Heart left ventricle (tissue), 16 donors: Measurements from ENCODE around the gene TMEM242. TPM values are rescaled to one million over a fixed set of nuclear protein-coding genes. Genes with fewer than 3 reads are reported as not detected.

Source experiments
- ATAC-seq, 4 donors: fragments of 200-7000 bp; cut with Tn5 transposase; one replicate each; pipeline ENCODE4 v1.9.1; 2020 to 2022; ENCODE audit warnings: moderate library complexity in 4 of 4, mild to moderate bottlenecking in 3 of 4, moderate number of reproducible peaks in 1 of 4
- DNase-seq, 5 donors: peaks; one replicate each; pipeline ENCODE4 v3.0.0-alpha.2; 2020
- H3K27ac ChIP-seq, 12 donors: fragments of 200-600 bp; sonication (generic) in 4 of 12; one replicate each; pipeline versions ENCODE4 v1.5.0 to v1.8.0; 2016 to 2022; ENCODE audit warnings: mild to moderate bottlenecking in 2 of 12
- H3K27me3 ChIP-seq, 9 donors: fragments of 200-600 bp; sonication (generic) in 2 of 9; one replicate each; pipeline versions ENCODE4 v1.5.1 to v1.8.0; 2016 to 2022; ENCODE audit warnings: mild to moderate bottlenecking in 3 of 9
- H3K36me3 ChIP-seq, 9 donors: fragments of 200-600 bp; sonication (generic) in 2 of 9; one replicate each; pipeline versions ENCODE4 v1.5.0 to v1.8.0; 2018 to 2022; ENCODE audit warnings: mild to moderate bottlenecking in 2 of 9
- H3K4me1 ChIP-seq, 12 donors: fragments of 200-600 bp; sonication (generic) in 4 of 12; one replicate each; pipeline versions ENCODE4 v1.5.0 to v1.8.0; 2016 to 2022; ENCODE audit warnings: mild to moderate bottlenecking in 3 of 12
- H3K4me3 ChIP-seq, 12 donors: fragments of 200-600 bp; sonication (generic) in 4 of 12; one replicate each; pipeline versions ENCODE4 v1.5.0 to v1.8.0; 2017 to 2022; ENCODE audit warnings: mild to moderate bottlenecking in 9 of 12, moderate library complexity in 4 of 12
- H3K9me3 ChIP-seq, 12 donors: fragments of 200-600 bp; sonication (generic) in 4 of 12; one replicate each; pipeline versions ENCODE4 v1.5.0 to v1.8.0; 2016 to 2022; ENCODE audit warnings: mild to moderate bottlenecking in 1 of 12
- CTCF ChIP-seq, 12 donors: fragments of 200-600 bp; sonication (generic) in 4 of 12; IDR thresholded peaks; one replicate each; pipeline versions ENCODE4 v1.5.0 to v1.8.0; 2018 to 2022; ENCODE audit warnings: antibody characterized with exemption in 12 of 12, mild to moderate bottlenecking in 5 of 12
- POLR2A ChIP-seq, 2 donors: fragments of 450-650 bp; IDR thresholded peaks; one replicate each; pipeline ENCODE4 v1.6.1; 2017; ENCODE audit warnings: antibody characterized with exemption in 2 of 2, mild to moderate bottlenecking in 2 of 2, moderate library complexity in 2 of 2
- WGBS, 4 donors: extraction: QIAGEN DNeasy Blood & Tissue Kit in 2 of 4; methylation state at CpG; one replicate each; pipeline versions ENCODE4 v1.1.5 to v1.1.7; 2013 to 2018; 5-methylcytosine and 5-hydroxymethylcytosine counted together
- intact Hi-C, 10 donors: fragments of 100-400 bp; cut with DNase I; formaldehyde crosslinking; loops; one replicate each; pipeline versions ENCODE4 v1.11.1 to v1.14.2; 2022
- polyA plus RNA-seq, 2 donors: library from polyadenylated mRNA; stranded (reverse); fragments of 200-250 nt; gene quantifications; one replicate each; pipeline ENCODE4 v1.2.3, GENCODE V29; 2013
- total RNA-seq, 9 donors: library from RNA; depleted of rRNA in 2 of 9; stranded (reverse); fragments of >200 nt in 2 of 9; fragmentation: NEBNext Ultra II Directional in 3 of 9; extraction: Animal tissue kit (Norgen Biotek cat#: 25700) in 3 of 9; gene quantifications; one replicate each; pipeline versions ENCODE4 v1.1.0 to v1.2.4, GENCODE V29; 2016 to 2023
- donor health status: ischemic (EF 13 %, LVEDD 7.1; RV severe dilation, severe dysfunction).
- donor health status: healthy with polysubstance abuse.
- donor health status: DM: no; HTN: yes; CAD: no.
- donor health status: DM: no; HTN: no; CAD: no.
- donor health status: ischemic (EF 25% LVEDD 6.9; RV normal size, moderate dysfunction).
- donor health status: ischemic (EF 25% LVEDD 5.7; RV mildly dilated, moderate dysfunction).
- donor health status: healthy.
- donor health status: DM: yes; HTN: yes; CAD: no.
- donor health status: ischemic (EF 35%, LVEDD 5.7; RV mildly dilated, moderate dysfunction).
- donor health status: nonischemic (EF 11% LVEDD 7.7; RV severe dilation, severe dysfunction).
- donor health status: DM: yes; HTN: yes; CAD: no.
- donor health status: PGD.
- donor health status: ischemic (EF 29% LVEDD 5.4; RV normal size, mild dysfunction).
- donor health status: nonischemic (EF 23%, LVEDD 6.1; RV moderate dilation, normal function).

TMEM242 gene
- total and polyA plus RNA-seq, 11 donors = 5.9 to 18.3 (median 13.2) TPM

GRCh38 chr6:157253699-157254098, 69.6 kb downstream of the TMEM242 start:
- no peak for TF ChIP-seq CTCF (IDR thresholded peaks at IDR 0.05)
- TF ChIP-seq POLR2A (IDR thresholded peaks at IDR 0.05) = no peak
- Histone ChIP-seq H3K27me3 (no peaks in the 10 kb centered on the region), H3K36me3 (no peaks in the 10 kb centered on the region), H3K4me3 (no peak overlapping the region), H3K4me1 (peaks cover 0 to 6% (median 0%) of the 10 kb centered on the region in 12 donors), H3K9me3 (peaks cover 0 to 4% (median 0%) of the 10 kb centered on the region in 12 donors), H3K27ac (no peak overlapping the region)
- ATAC-seq (no peak), DNase-seq (no peak)
- intact Hi-C loops = no loop called here
- WGBS, 4 donors = 84 to 93% (median 87%) methylated on average over 7 of the region's 7 CpGs

- H3K4me3 ChIP-seq = no peak overlapping the region
- TF ChIP-seq POLR2A (IDR thresholded peaks at IDR 0.05) (no peak), CTCF (IDR thresholded peaks at IDR 0.05) (no peak)
- no peaks in the 10 kb centered on the region for H3K27me3 ChIP-seq
- whole genome bisulfite sequencing, 4 donors = 23 to 35% (median 32%) methylated on average over 6 to 7 of the region's 7 CpGs
- no peaks in the 10 kb centered on the region for H3K36me3 ChIP-seq
- ATAC-seq = peak in 3 of 4 donors; percentile 53 to 68 (median 62)
- H3K9me3 ChIP-seq = peaks cover 0 to 9% (median 0%) of the 10 kb centered on the region in 12 donors
- no peak overlapping the region for H3K27ac ChIP-seq
- intact Hi-C loops = no loop called here
- peaks cover 0 to 6% (median 0%) of the 10 kb centered on the region in 12 donors for H3K4me1 ChIP-seq
- no peak for DNase-seq
These were observed 70.3 kb downstream of the TMEM242 start for GRCh38 chr6:157253017-157253416.

- Histone ChIP-seq H3K4me3 (no peak overlapping the region), H3K4me1 (peaks cover 0 to 9% (median 0%) of the 10 kb centered on the region in 12 donors), H3K27ac (no peak overlapping the region), H3K27me3 (no peaks in the 10 kb centered on the region), H3K9me3 (peaks cover 0 to 9% (median 0%) of the 10 kb centered on the region in 12 donors), H3K36me3 (no peaks in the 10 kb centered on the region)
- 86 to 93% (median 92%) methylated on average over 8 of the region's 8 CpGs for WGBS, 4 donors
- TF ChIP-seq POLR2A (IDR thresholded peaks at IDR 0.05) (no peak), CTCF (IDR thresholded peaks at IDR 0.05) (no peak)
- no peak for DNase-seq
- intact Hi-C loops = no loop called here
- no peak for ATAC-seq
These were observed 71.6 kb downstream of the TMEM242 start for GRCh38 chr6:157251586-157252247.

- ATAC-seq = no peak
- DNase-seq = no peak
- Histone ChIP-seq H3K27ac (no peak overlapping the region), H3K27me3 (no peaks in the 10 kb centered on the region), H3K36me3 (no peaks in the 10 kb centered on the region), H3K4me1 (peaks cover 0 to 27% (median 6%) of the 10 kb centered on the region in 12 donors), H3K4me3 (no peak overlapping the region), H3K9me3 (peaks cover 0 to 9% (median 0%) of the 10 kb centered on the region in 12 donors)
- 92 to 97% (median 95%) methylated on average over 8 of the region's 8 CpGs for WGBS, 4 donors
- intact Hi-C loops = no loop called here
- TF ChIP-seq CTCF (IDR thresholded peaks at IDR 0.05) = no peak
- TF ChIP-seq POLR2A (IDR thresholded peaks at IDR 0.05) = no peak
These were observed 73.5 kb downstream of the TMEM242 start for GRCh38 chr6:157249826-157250225.
